Stimulated activated CD4-positive, alpha-beta T cell treated with anti-CD3 and anti-CD28 coated beads, Interleukin-1b, Interleukin-23, amount 100 ng/mL, for 1 hour (primary cell): ENCODE results near the gene CASZ1.
A peak's percentile ranks its signal among the peaks of the same experiment; 100 is the strongest.

Source experiments
- DNase-seq, 2 donors: peaks; one replicate each; pipeline ENCODE4 v3.0.0-alpha.2; 2020; ENCODE audit warnings: low read depth in 2 of 2

Gene CASZ1

DNA sequence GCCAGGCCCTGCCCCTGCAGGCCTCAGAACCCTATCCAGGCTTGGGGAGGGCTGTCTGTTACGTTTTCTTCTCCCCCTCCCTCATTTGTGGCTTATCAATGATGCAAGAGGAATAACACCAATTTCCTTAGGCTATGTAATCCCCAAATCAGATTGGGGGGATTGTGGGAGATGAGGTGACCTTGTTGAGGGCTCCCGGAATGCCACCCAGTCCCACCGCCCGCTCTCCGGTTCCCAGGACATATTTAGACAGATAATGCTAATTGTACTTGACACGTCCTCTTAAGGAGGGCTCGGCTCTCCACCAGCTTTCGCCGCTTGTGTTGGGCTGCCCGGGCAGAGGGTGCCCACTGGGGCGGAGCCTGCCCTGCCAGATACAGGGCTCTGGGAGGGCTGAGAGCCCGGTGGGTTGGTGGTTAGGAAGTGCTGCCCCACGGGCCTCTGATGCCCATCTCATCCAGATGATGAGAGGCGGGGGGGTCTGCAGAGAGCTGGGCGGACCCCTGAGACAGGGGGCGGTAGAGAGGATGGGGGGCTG, 90.0 kb downstream of the CASZ1 start:
- no peak for DNase-seq

DNA sequence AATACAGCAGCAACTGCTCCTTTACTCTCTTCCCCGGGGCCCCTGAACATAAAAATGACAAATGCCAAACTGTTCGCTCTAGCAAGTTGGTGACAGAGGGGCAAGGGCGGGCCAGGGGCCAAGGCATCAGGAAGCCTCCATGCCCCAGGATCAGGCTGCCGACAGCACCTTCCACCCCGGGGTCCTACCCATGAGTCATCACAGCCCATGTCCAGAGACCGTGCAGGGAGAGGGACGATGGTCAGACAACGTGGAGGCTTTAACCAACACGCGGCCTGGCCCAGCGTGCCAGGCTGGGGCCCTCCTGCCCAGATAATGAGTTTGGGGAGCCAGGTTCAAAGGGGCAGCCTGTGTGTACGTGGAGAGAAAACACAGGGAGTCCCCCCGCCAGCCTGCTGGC, 90.5 kb downstream of the CASZ1 start:
- DNase-seq: no peak

DNA sequence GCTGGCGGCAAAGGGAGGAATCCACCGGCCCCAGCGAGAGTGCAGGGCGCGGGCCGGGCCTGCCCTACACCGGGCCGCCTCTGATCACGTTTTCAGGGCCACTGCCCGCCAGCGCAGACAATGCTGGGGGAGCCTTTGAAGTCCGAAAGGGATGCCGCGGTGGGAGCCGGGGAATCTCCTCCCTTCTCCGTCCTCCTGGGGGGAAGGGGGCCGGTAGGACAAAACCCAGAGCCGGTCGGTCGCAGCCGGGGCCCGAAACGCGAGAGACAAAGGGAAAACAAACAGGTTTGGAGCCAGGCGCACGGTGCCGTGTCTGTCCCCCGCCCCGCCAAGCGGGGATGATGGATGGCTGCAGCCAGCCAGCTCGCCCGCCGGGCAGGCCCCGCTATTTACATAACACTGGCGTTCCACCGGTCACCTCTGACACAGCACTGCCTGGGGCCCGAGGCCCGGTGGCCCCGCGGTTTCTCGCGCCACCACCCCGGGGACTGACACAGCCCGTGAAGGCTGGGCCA, 92.0 kb downstream of the CASZ1 start:
- DNase-seq: no peak

DNA sequence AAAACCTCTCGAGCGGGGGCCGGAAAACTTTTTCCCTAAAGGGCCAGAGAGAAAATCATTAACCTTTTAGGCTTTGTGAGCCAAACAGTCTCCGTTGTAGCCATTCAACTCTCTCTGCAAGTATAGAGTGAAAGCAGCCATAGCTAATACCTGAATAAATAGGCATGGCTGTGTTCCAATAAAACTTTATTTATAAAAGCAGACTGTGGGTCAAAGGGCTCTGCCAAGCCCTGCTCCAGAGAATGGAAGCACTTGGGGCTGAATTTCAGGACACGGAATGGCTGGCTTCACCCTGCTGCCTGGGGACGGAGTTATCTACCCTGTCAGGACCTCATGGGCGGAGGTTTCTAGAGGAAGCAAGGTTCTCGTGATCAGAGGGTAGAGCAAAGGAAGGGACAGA, 92.7 kb downstream of the CASZ1 start:
- no peak for DNase-seq

DNA sequence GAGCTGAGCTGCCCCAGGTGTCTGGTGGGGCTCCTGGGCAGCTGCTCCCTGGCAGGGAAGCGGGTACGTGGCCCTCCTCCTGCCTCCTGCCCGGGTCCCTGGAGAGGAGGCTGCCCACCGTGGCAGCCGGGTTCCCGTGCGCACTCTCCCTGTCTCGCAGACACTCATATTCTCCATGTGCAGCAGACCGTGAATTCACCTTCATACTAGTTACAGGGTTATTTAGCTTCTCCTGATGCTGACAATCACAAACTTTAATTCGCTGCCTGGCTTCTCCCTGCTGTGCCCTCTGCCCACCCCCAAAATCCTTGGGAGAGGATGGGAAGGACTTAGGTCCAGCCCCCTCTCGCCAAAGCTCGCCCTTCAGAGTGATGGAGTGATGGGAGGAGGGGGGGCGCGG, 95.3 kb downstream of the CASZ1 start:
- no peak for DNase-seq

DNA sequence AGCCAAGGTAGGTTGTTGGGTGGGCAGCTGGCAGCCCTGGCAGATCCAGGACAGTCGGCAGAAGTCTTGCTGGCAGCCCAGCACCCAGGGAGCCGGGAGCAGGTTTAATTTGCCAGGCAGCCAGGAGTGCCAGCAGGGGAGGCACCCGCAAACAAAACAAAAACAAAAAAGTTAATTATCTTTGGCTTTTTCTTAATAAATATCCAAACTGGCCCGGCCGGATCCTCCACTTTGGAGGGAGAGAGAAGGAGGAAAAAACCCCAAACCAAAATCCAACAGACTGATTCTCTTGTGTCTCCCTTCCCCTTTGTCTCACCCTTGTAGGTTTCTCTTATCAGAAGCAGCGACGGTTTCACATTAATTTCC, 97.0 kb downstream of the CASZ1 start:
- DNase-seq: no peak

DNA sequence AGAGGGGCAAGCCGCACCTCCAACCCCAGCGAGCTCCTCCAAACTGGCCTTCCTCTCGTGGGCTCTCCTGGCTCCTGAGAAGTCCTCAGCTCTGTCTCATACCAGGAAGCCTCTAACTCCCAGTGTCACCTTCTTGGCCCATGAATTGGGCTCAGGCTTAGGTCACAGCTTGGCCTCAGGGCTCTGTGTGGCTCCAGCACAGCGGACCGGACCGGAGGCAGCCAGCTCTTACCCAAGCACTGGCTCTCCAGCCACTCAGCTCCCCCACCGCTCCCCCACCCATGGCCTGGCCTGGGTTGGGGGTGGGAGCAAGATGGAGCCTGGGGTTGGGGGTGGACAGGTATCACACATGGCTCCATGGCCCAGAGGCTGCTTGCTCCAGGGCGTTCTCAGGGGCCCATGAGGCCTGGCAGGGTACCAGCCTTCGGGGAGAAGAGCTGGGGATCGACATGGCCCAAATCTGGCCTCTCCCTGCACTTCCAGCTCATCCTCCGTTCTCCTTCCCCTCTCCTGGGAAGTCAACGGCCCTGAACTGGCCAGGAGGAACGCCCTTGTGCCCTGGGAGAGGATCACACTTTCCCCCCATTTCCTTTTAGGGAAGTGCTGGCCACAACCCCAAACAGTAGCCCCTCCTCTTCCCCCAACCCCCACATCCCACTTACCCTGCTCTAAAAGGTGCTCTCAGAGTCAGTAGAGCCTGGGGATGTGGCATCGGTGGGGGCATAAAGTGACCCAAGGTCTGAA, 97.5 kb downstream of the CASZ1 start:
- no peak for DNase-seq

DNA sequence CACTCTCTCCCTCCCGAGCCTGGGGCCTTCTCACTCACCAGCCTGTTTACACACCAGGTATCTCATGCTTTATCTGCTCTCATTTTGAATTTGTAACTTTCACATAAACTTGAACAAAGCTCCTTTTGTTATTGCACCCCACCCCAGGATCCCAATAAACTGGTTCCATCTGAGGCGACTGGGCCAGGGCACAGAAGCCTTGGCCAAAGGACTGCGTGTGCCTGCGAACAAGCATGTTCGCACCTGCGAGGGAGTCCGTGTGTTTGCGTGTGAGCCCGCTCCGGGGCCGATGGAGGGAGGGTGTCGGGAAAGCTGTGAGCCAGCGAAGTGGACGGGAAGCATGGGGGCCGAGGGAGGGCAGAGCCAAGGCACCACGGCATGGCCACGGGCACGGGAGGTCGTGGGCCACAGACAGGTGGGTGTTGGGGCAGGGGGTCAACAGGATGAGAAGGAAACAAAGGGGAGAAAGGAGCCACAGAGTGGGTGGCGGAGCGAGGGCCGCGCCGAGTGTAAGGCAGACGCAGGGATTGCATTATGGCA, 98.8 kb downstream of the CASZ1 start:
- DNase-seq: no peak

DNA sequence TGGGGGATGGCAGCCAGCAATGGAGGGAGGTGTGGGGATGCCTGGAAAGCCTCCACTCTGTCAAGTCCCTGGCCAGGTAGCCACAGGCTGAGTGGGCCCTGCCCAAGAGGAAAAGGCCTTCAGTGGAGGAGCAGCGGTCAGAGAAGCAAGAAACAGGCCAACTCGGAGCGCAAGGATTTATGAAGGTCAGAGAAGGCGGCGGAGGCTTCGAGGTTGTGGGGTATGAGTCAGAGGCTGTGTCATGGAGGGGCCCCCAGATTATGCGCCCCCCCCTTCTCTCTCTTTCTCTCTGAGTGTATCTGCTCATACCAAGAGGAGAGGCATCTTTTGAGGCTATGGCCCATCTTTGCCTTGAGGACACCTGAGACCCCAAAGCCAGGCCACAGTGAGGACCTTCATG, 99.5 kb downstream of the CASZ1 start:
- DNase-seq: no peak

DNA sequence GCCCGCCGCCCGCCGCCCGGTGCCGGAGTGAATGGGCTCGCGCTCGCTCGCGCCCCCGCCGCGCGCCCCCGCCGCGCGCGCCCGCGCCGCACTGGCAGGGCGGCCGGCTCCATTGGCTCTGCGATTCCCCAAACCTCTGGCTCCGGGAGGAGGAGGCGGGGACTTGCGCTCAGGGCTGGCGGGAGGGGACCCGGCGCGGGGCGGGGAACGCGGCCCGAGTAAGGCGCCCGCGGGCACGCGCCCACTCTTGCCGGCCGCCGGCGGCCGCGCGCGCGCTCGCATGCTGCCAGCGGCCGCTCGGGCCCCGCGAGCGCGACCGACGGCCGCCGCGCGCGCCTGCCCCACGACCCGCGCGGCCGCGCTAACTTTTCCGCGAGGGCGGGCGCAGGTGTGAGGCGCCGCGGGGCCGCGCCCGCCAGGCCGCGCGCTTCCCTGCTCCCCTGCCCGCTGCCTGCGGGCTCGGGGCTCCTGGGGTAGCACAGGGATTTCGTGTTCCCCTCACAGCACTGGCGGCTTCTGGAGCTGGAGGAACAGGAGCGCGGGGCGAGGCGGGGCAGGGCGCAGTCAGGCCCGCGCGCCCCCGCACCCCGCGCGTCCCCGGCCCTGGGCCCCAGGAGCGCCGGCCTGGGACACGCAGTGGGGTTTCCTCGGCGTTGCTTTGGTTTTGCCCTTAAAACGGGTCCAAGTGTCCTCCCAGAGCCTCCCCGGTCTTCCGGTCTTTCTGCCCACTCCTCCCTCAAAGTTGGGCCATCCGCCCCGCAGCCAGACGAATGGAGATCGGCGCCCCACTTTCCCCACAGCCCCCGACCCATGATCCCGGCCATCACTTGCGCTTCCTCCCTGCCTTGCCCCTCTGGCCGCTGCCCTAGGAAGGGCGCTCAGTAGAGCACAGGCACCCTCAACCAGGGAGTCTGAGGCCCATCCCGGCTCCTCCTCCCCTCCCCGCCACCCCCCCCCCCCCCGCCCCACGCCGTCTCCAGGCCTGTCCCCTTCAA, 101.5 kb downstream of the CASZ1 start:
- peak in 1 of 2 donors; percentile 42 for DNase-seq

DNA sequence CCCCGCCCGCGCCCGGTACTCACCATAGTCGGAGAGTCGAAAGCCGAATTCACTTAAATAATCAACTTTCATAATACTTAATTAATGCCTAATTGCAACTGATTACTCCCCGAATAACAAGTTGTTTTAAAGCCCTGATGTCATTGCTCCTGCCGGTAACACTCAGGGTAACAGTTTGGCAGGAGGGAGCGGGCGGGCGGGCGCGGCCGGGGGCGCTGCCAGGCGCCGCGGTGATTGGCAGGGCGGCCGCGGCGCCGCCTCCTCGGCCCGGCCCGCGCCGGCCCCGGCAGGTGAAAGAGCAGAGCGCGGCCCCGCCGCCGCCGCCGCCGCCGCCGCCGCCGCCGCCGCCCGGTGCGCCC, 102.2 kb downstream of the CASZ1 start:
- DNase-seq: peak in 1 of 2 donors; percentile 44

DNA sequence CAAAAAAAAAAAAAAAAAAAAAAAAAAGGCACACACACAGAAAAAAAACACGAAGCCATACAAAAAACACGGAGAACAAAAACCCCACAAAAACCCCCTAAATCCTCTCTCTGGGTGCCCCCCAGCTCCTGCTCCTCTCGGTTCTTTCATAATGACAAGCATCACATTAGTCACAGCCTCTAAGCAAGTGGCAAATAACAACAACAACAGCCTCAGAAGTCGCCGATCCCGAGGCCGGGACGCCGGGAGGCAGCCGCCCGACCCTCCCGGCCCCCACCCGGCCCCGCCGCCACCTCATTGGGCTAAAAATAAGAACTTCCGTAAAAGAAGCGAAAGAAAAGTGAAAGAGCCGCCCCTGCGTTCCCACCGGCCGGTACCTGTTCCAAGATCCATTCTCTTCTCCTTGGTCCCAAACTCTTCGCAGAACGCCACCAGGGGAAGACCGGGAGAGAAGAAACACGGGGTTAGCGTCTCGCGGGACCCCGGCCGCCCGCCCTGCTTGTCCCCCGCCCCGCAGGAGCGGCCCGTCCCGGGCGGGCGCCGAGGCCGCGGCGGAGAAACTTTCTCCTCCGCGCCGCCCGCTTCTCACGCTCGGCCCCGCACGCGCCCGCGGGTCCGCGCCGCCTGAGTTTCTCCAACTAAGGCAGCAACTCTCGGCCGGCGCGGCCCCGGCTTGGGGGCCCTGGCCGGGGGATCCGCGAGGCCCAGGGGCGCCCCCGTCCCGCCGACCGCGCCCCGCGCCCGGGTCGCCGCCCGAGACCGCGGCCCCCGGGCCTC, 102.8 kb downstream of the CASZ1 start:
- peak in 1 of 2 donors; percentile 24 for DNase-seq

DNA sequence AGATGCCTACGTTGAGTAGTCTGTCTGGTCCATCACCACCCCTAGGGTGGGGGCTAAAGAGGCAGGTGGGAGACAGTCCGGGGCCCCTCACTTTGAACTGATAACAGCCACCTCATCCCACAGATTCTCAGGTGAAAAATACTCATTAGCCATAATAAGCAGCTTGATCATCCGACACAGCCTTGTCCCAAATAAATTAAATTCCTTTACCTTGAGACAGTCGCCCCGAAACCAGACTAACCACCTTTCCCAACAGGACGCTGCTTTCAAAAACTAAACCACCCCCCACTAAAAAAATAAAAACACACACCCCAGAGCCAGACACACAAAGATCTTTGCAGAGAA, 103.3 kb downstream of the CASZ1 start:
- DNase-seq: no peak

DNA sequence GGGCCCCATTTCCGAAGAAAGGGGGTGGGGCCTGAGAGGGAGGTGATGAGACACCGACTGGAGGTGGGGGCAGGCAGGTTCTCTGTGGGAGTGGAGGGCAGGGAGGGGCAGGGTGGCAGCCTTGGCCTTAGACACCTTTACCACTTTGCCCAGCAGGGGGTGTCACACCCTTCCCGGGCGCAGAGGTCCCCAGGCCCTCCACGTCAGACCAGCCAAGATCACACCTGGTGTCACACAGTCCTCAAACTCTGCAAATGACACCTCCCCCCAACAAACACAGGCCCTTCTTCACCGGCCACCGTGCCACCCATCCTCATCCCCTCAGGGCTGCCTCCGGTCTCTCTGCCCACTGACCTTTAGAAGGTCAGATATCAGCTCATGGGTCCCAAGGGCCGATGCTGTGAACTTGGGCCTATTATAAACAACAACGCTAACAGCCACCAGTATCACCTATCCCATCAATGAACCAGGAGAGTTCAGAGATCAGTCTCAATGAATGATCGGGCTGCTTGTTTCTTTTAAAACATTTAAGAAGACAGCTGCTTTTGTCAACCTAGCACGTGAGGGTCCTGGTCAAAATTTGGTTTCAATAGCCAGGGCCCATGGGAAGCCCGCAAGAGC, 103.9 kb downstream of the CASZ1 start:
- peak; percentile 31 to 37 for DNase-seq

DNA sequence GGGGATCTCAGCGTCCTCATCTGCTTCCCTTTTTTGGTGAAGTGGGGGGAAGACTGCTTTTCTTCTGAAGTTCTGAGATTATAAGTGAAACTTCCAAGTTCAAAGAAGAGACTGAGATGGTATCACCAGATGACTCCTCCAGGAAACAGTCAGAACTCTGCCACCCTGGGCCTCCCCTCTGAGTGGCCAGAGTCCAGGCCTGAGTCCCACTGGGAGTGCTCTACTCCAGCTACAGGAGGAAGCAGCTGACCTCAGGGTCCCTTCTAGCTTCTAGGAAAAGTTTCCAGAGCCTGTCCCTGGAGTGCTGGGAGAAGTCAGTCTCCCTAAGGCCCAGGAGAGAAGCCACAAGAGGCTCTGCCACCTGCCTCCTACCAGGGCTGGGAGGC, 104.7 kb downstream of the CASZ1 start:
- DNase-seq: no peak

DNA sequence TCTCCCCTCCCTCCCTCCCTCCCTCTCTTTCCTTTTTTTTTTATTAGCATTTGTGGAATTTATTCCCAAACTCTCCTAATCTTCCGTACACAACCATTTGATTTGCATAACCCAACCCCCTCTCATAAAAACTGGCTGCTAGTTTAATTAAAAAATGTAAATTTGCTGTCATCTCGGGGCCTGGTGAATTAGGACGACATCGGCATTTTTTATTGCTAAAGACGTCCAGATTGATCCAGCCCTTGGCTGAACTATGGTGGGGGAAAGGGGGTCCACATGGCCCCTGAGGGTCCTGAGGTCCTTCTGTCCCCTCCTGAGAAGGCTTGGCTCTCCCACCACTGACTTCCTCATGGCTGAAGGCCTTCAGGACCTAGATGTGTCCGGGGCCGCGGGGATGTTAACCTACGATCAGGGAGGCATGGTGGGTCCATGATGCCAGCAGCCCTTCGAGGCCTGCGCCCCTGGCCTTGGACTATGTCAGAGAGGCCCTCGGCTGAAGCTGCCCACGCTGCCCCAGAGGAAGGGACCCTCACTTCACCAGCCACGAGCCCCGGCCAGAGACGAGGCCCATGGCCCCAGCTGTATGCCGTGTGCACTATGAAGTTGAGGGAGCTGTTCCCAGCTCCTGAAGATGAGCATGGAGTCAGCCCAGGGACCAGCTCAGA, 105.2 kb downstream of the CASZ1 start:
- no peak for DNase-seq

DNA sequence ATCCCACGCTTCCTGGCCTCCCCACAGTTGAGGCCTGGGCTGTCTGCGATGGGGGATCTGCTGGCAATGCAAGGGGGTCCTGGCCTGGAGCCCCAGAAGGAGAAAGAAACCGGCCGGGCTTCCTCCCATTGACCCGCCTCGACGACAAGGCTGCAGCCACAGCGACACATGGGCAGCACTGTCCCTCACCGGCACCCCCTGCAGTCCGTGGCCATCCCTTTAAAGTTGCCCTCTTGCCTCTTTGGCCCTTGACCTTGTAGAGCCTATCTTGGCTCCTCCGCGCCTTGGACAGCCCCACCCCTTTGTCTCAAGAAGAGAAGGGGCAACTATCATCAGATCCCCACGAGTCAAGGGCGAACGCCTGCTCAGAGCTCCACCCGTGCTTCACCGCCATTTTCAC, 106.0 kb downstream of the CASZ1 start:
- DNase-seq: no peak

DNA sequence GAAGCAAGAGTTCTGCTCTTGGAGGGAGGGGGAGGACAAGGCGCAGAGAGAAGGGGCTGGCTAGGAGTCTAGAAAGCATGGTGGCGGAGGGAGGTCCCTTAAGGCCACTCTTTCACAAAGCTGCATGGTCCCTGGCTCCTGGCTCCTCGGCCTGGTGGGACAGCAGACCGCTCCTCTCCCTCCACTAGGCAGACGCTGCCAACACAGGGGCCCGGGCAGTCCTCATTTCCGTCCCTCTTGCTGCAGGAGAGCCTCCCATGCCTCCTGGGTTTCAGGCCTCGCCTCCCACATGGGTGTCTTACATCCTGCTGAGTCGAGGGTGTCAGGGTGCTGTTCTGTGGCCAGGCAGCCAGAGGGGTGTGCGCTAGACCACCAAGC, 108.0 kb downstream of the CASZ1 start:
- no peak for DNase-seq

DNA sequence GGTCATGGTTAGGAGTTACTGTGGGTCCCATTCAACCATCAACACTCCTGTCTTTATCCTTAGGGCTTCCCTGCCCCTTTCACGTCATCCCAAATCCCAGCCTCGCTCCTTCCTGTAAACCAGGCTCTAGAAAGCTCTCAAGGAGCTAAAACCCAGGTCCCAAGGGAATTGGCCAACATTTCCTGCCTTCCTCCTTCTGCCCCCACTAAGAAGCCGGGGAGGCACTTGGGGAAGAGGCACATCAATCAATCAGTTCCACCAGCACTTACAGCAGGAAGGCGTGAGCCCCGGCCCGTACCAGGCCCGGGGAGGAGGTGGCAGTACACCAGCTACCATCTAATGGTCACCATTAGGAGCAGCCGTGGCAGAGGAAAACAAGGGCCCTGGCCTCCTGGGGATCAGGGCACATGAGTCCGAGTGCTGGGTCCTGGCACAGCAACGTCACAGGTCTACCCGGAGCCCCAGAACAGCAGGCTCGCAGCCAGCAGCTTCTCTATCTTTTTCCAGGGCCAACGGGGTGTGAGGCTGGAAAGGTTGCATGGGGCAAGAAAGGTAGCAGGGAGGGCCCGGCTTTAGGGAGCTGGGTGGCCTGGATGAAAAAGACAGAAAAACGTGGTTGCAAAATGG, 108.6 kb downstream of the CASZ1 start:
- no peak for DNase-seq

DNA sequence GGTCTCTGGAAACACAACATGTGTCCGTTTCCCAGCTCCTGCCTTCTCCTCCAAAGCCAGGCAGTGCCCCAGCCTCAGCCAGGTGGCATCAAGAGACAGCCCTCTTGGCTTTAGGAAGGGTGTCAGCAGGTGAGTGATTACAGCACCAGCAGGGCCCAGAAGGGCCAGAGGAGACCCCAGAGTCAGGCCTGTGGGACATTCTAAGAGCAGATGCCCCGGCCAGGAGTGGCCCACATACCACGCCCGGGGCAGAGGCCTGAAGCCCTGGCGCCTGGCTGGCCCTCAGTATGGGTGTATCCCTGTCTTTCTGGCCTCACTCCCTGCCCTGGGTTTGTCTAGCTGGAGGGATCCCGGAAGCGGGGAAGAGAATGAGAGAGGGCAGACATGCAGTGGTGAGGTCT, 109.2 kb downstream of the CASZ1 start:
- DNase-seq: no peak
